ENCODE data around the gene TMEM41B.

- TF ChIP-seq CTCF (IDR thresholded peaks at IDR 0.05) (no peak), POLR2A (IDR thresholded peaks at IDR 0.05) (no peak)
Measured at GRCh38 chr11:9231848-9232177, 82.6 kb downstream of the TMEM41B start.

Measured in heart left ventricle (tissue), 13 donors.